ENCODE results near the gene IGF1R. TPM values are rescaled to one million over a fixed set of nuclear protein-coding genes. Genes with fewer than 3 reads are reported as not detected.

The IGF1R gene
- total RNA-seq, 2 donors from 2014 or later: 115 to 119 TPM

DNA sequence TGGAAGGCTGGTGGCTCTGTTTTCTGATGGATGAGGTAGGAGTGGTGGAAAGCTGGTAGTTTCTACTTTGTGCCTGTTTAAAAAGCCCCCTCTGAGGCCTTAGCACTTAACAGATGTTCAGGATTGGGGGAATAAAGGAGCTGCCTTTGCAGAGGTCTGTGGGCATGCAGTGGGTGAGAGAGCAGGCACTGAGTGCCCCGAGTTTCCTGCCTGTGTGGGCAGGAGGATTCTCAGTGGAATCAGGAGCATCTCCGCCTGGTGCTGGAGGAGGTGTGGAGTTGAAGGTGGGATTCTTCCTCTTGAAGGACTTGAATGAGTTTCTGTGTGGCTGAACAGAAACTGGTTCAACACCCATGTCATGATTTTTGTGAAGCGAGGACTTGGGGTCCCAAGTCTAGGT is 74.3 kb downstream of the IGF1R start:
- no peak overlapping the region for H3K9ac ChIP-seq (ENCODE audit: extremely low read depth, low read length, poor library complexity, severe bottlenecking)
- no peaks in the 10 kb centered on the region for H3K27me3 Mint-ChIP-seq (ENCODE audit: insufficient read depth)
- TF ChIP-seq, protein P1, sequence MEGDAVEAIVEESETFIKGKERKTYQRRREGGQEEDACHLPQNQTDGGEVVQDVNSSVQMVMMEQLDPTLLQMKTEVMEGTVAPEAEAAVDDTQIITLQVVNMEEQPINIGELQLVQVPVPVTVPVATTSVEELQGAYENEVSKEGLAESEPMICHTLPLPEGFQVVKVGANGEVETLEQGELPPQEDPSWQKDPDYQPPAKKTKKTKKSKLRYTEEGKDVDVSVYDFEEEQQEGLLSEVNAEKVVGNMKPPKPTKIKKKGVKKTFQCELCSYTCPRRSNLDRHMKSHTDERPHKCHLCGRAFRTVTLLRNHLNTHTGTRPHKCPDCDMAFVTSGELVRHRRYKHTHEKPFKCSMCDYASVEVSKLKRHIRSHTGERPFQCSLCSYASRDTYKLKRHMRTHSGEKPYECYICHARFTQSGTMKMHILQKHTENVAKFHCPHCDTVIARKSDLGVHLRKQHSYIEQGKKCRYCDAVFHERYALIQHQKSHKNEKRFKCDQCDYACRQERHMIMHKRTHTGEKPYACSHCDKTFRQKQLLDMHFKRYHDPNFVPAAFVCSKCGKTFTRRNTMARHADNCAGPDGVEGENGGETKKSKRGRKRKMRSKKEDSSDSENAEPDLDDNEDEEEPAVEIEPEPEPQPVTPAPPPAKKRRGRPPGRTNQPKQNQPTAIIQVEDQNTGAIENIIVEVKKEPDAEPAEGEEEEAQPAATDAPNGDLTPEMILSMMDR (conservative IDR thresholded peaks at IDR 0.05): no peak
- H3K9me3 Mint-ChIP-seq: no peaks in the 10 kb centered on the region
- H3K36me3 ChIP-seq (ENCODE audit: control insufficient read depth, insufficient read depth, low read length): peaks cover 8% of the 10 kb centered on the region
- H3K4me3 ChIP-seq (ENCODE audit: low read length): no peak overlapping the region
- no peaks in the 10 kb centered on the region for H3K9me3 ChIP-seq (ENCODE audit: control insufficient read depth, low read length)
- 92 to 100% methylated on average over 2 to 3 of the region's 3 CpGs for WGBS, 2 experiments (ENCODE audit: insufficient coverage in 1 of 2, insufficient read length in 1 of 2)
- peak; percentile 36 for DNase-seq
- peak overlapping the region; percentile 81 for H3K27ac Mint-ChIP-seq
- H3K27ac ChIP-seq (ENCODE audit: low read depth, low read length): peak overlapping the region; percentile 59
- no peaks in the 10 kb centered on the region for H3K27me3 ChIP-seq (ENCODE audit: control insufficient read depth, insufficient read depth, low read length, poor library complexity, severe bottlenecking)
- H3K36me3 Mint-ChIP-seq (ENCODE audit: low read depth): peaks cover 9% of the 10 kb centered on the region
- no peak overlapping the region for H3K4me3 Mint-ChIP-seq
- peaks cover 85% of the 10 kb centered on the region for H3K4me1 Mint-ChIP-seq
- H3K4me1 ChIP-seq (ENCODE audit: control insufficient read depth, insufficient read depth, low read length): peaks cover 22% of the 10 kb centered on the region

DNA sequence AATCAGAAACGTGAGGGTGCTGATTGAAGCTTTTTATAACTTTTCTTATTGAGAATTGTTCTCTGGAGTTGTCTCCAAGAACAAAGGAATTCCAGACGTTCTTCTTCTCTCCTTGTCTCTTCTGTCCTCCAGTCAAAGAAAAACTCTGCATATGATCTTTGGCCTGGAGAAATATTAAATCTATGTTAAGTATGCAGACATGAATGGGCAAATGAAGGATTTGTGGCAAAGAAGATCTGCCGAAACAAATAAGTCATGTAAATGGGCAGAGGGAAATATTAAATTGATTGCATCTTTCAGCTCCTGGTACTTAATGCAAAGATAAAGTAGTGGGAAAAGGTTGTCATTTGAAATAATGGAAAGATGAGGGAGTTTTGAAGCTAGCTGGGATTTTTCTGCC is 74.9 kb downstream of the IGF1R start:
- no peak overlapping the region for H3K4me3 Mint-ChIP-seq
- no peak for DNase-seq
- H3K27ac ChIP-seq (ENCODE audit: low read depth, low read length): peak overlapping the region; percentile 59
- peaks cover 84% of the 10 kb centered on the region for H3K4me1 Mint-ChIP-seq
- H3K4me1 ChIP-seq (ENCODE audit: control insufficient read depth, insufficient read depth, low read length): peaks cover 22% of the 10 kb centered on the region
- no peak overlapping the region for H3K9ac ChIP-seq (ENCODE audit: extremely low read depth, low read length, poor library complexity, severe bottlenecking)
- WGBS, 2 experiments (ENCODE audit: insufficient coverage in 1 of 2, insufficient read length in 1 of 2): 77 to 78% methylated on average over 2 to 3 of the region's 3 CpGs
- TF ChIP-seq, protein P1 (conservative IDR thresholded peaks at IDR 0.05): no peak
- H3K36me3 ChIP-seq (ENCODE audit: control insufficient read depth, insufficient read depth, low read length): peaks cover 8% of the 10 kb centered on the region
- no peaks in the 10 kb centered on the region for H3K9me3 Mint-ChIP-seq
- H3K27me3 ChIP-seq (ENCODE audit: control insufficient read depth, insufficient read depth, low read length, poor library complexity, severe bottlenecking): no peaks in the 10 kb centered on the region
- peak overlapping the region; percentile 7 for H3K27ac Mint-ChIP-seq
- no peak overlapping the region for H3K4me3 ChIP-seq (ENCODE audit: low read length)
- peaks cover 9% of the 10 kb centered on the region for H3K36me3 Mint-ChIP-seq (ENCODE audit: low read depth)
- no peaks in the 10 kb centered on the region for H3K27me3 Mint-ChIP-seq (ENCODE audit: insufficient read depth)
- no peaks in the 10 kb centered on the region for H3K9me3 ChIP-seq (ENCODE audit: control insufficient read depth, low read length)

DNA sequence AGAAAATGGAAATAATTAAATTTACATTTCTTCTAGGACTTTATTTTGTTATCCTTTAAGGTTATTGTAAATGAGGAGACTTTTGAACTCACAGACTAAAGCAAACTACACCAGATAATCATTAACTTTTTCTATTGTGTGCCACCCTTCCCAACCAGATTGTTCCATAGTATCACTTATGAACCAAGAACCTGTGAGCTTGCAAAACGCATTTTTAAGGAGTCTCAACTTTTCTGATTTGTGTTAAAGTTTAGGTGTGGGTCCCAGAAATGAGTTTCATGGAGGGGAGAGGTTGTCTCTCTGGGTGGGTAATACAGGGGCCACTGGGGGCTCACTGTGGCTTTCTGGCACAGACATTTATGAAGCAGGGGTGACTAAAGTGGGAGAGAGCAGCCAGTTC is 75.7 kb downstream of the IGF1R start:
- no peak overlapping the region for H3K27ac ChIP-seq (ENCODE audit: low read depth, low read length)
- Mint-ChIP-seq H3K4me3 (no peak overlapping the region), H3K9me3 (no peaks in the 10 kb centered on the region), H3K4me1 (peaks cover 83% of the 10 kb centered on the region), H3K27me3 (ENCODE audit: insufficient read depth) (no peaks in the 10 kb centered on the region), H3K27ac (no peak overlapping the region), H3K36me3 (ENCODE audit: low read depth) (peaks cover 9% of the 10 kb centered on the region)
- peaks cover 8% of the 10 kb centered on the region for H3K36me3 ChIP-seq (ENCODE audit: control insufficient read depth, insufficient read depth, low read length)
- no peak overlapping the region for H3K9ac ChIP-seq (ENCODE audit: extremely low read depth, low read length, poor library complexity, severe bottlenecking)
- H3K4me3 ChIP-seq (ENCODE audit: low read length): no peak overlapping the region
- no peak for DNase-seq
- no peaks in the 10 kb centered on the region for H3K9me3 ChIP-seq (ENCODE audit: control insufficient read depth, low read length)
- H3K4me1 ChIP-seq (ENCODE audit: control insufficient read depth, insufficient read depth, low read length): peaks cover 22% of the 10 kb centered on the region
- WGBS, 2 experiments (ENCODE audit: insufficient coverage in 1 of 2, insufficient read length in 1 of 2): 83% methylated on average over 1 of the region's 1 CpG; no CpG with 5 or more reads in 1 of the 2 experiments
- TF ChIP-seq, protein P1 (conservative IDR thresholded peaks at IDR 0.05): no peak
- no peaks in the 10 kb centered on the region for H3K27me3 ChIP-seq (ENCODE audit: control insufficient read depth, insufficient read depth, low read length, poor library complexity, severe bottlenecking)
